HCT116 (cell line): ENCODE data around the gene TTLL11. TPM values are rescaled to one million over a fixed set of nuclear protein-coding genes. Genes with fewer than 3 reads are reported as not detected.

ENCODE experiments used
- ATAC-seq: fragments of 200-7000 bp; cut with Tn5 transposase; 2 replicates; pipeline ENCODE4 v1.9.1; 2020; ENCODE audit warnings: mild to moderate bottlenecking, moderate library complexity
- BruUV-seq: library from RNA; stranded (reverse); fragments of 400-500 nt; replicated peaks from 2 replicates; lab custom pipeline; 2021; lab: Mats Ljungman, UMichigan
- CTCF ChIA-PET: fragments of 300-600 bp; sonication (Branson Sonifier 250); formaldehyde crosslinking; loops from one replicate; lab custom pipeline; 2021; ENCODE audit warnings: antibody characterized with exemption; lab: Charles Lee
- POLR2A ChIA-PET: fragments of 300-600, 350-600 bp; sonication (Branson Sonifier 250); formaldehyde crosslinking; loops from one replicate; lab custom pipeline; 2021; ENCODE audit warnings: antibody characterized with exemption; lab: Charles Lee
- RAD21 ChIA-PET, 2 experiments: fragments of 300-600 bp; sonication (Branson Sonifier 250); formaldehyde crosslinking; loops; one replicate each; lab custom pipeline; 2023; ENCODE audit warnings: low total read pairs in 2 of 2; ENCODE audit not compliant: uncharacterized antibody in 2 of 2, unreplicated experiment in 2 of 2, low non-redundant PET in 1 of 2; lab: Charles Lee
- DNase-seq: peaks from one replicate; pipeline ENCODE4 v3.0.0-alpha.2; 2010; ENCODE audit warnings: low read depth, low spot score
- H2AFZ ChIP-seq: fragments of 200-600 bp; shearing (Covaris generic), sonication (generic); 2 replicates; pipeline ENCODE4 v1.6.1; 2017; ENCODE audit warnings: low read depth, mixed run types, mixed read lengths, antibody characterized with exemption, low read length; ENCODE audit not compliant: poor library complexity, severe bottlenecking
- H3K27ac ChIP-seq: 2 replicates; pipeline ENCODE4 v1.5.1; 2012; ENCODE audit warnings: low read depth, low read length
- H3K27me3 ChIP-seq: fragments of 200-600 bp; sonication (generic); 2 replicates; pipeline ENCODE4 v1.6.1; 2016; ENCODE audit warnings: mixed run types, low read length, mixed read lengths; ENCODE audit not compliant: insufficient read depth
- H3K36me3 ChIP-seq, 2 experiments: fragments of 200-500 bp in 1 of 2; fragments of 200-600 bp in 1 of 2; sonication (Bioruptor generic) in 1 of 2; sonication (generic) in 1 of 2; 2 replicates each; pipeline versions ENCODE4 v1.5.1 to v1.6.1; 2014 to 2016; ENCODE audit warnings: low read length in 2 of 2, inconsistent platforms in 1 of 2, mixed read lengths in 1 of 2, mixed run types in 1 of 2; ENCODE audit not compliant: insufficient read depth in 2 of 2, control insufficient read depth in 1 of 2
- H3K4me1 ChIP-seq, 2 experiments: fragments of 200-600 bp in 1 of 2; sonication (generic) in 1 of 2; 2 replicates each; pipeline versions ENCODE4 v1.5.1 to v1.6.1; 2012 to 2017; ENCODE audit warnings: low read length in 2 of 2, inconsistent platforms in 1 of 2, mild to moderate bottlenecking in 1 of 2, mixed read lengths in 1 of 2, mixed run types in 1 of 2, moderate library complexity in 1 of 2; ENCODE audit not compliant: insufficient read depth in 2 of 2, control insufficient read depth in 1 of 2
- H3K4me2 ChIP-seq: fragments of 200-600 bp; sonication (generic); 2 replicates; pipeline ENCODE4 v1.6.1; 2017; ENCODE audit warnings: mixed run types, low read length, mixed read lengths
- H3K4me3 ChIP-seq, 2 experiments: fragments of 200-600 bp in 1 of 2; sonication (generic) in 1 of 2; replicated peaks in 1 of 2; 2 replicates each; pipeline ENCODE4 v1.5.1; 2011 to 2016; ENCODE audit warnings: low read length in 2 of 2, control low read depth in 1 of 2, low read depth in 1 of 2, mild to moderate bottlenecking in 1 of 2, mixed read lengths in 1 of 2, mixed run types in 1 of 2
- H3K79me2 ChIP-seq: fragments of 200-600 bp; sonication (generic); 2 replicates; pipeline ENCODE4 v1.6.1; 2017; ENCODE audit warnings: mild to moderate bottlenecking, mixed run types, low read length, moderate library complexity, mixed read lengths; ENCODE audit not compliant: insufficient read depth
- H3K9ac ChIP-seq: fragments of 200-600 bp; sonication (generic); 2 replicates; pipeline ENCODE4 v1.6.1; 2016; ENCODE audit warnings: low read length, mixed read lengths
- H3K9me2 ChIP-seq: fragments of 200-600 bp; sonication (generic), shearing (Covaris generic); 2 replicates; pipeline ENCODE4 v1.6.1; 2017; ENCODE audit warnings: mixed run types, mild to moderate bottlenecking, moderate library complexity; ENCODE audit not compliant: insufficient read depth
- H3K9me3 ChIP-seq, 2 experiments: fragments of 200-500 bp in 1 of 2; fragments of 200-600 bp in 1 of 2; sonication (Bioruptor generic) in 1 of 2; sonication (generic) in 1 of 2; 2 replicates each; pipeline ENCODE4 v1.6.1; 2014 to 2017; ENCODE audit warnings: low read length in 2 of 2, mixed read lengths in 2 of 2, inconsistent platforms in 1 of 2, low read depth in 1 of 2, mild to moderate bottlenecking in 1 of 2, mixed run types in 1 of 2, moderate library complexity in 1 of 2; ENCODE audit not compliant: control insufficient read depth in 1 of 2, insufficient read depth in 1 of 2
- H4K20me1 ChIP-seq: fragments of 200-600 bp; sonication (generic), shearing (Covaris generic); 2 replicates; pipeline ENCODE4 v1.6.1; 2017; ENCODE audit warnings: mixed run types, mild to moderate bottlenecking, moderate library complexity; ENCODE audit not compliant: insufficient read depth
- CBX3 ChIP-seq: IDR thresholded peaks from 2 replicates; pipeline ENCODE4 v1.6.1; 2012; ENCODE audit warnings: low read depth
- CEBPB ChIP-seq: IDR thresholded peaks from 2 replicates; pipeline ENCODE4 v1.6.1; 2012; ENCODE audit warnings: low read depth
- EGR1 ChIP-seq: IDR thresholded peaks from 2 replicates; pipeline ENCODE4 v1.6.1; 2012; ENCODE audit warnings: low read depth
- EZH2 ChIP-seq: fragments of 200-600 bp; sonication (generic); IDR thresholded peaks from 2 replicates; pipeline ENCODE4 v1.6.1; 2017; ENCODE audit warnings: antibody characterized with exemption, mixed run types
- EZH2phosphoT487 ChIP-seq: fragments of 200-600 bp; IDR thresholded peaks from 2 replicates; pipeline ENCODE4 v1.6.1; 2018; ENCODE audit warnings: antibody characterized with exemption, borderline replicate concordance
- RAD21 ChIP-seq: IDR thresholded peaks from 2 replicates; pipeline ENCODE4 v1.6.1; 2012; ENCODE audit warnings: low read depth, mild to moderate bottlenecking
- REST ChIP-seq: IDR thresholded peaks from 2 replicates; pipeline ENCODE4 v1.6.1; 2012; ENCODE audit warnings: low read depth
- SP1 ChIP-seq: IDR thresholded peaks from 2 replicates; pipeline ENCODE4 v1.6.1; 2012; ENCODE audit warnings: low read depth
- intact Hi-C: fragments of 100-400 bp; cut with micrococcal nuclease; formaldehyde crosslinking; loops from 2 replicates; pipeline ENCODE4 v1.10.0; 2022
- total RNA-seq: library from RNA; stranded (reverse); gene quantifications from one replicate; pipeline ENCODE4 v1.2.1, GENCODE V29; 2021; ENCODE audit not compliant: unreplicated experiment
- TF ChIP-seq, protein P1 (sequence below): IDR thresholded peaks from 2 replicates; pipeline ENCODE4 v1.6.1; 2012

The TTLL11 gene
- total RNA-seq, 1 experiment from 2014 or later: 2.2 TPM

DNA sequence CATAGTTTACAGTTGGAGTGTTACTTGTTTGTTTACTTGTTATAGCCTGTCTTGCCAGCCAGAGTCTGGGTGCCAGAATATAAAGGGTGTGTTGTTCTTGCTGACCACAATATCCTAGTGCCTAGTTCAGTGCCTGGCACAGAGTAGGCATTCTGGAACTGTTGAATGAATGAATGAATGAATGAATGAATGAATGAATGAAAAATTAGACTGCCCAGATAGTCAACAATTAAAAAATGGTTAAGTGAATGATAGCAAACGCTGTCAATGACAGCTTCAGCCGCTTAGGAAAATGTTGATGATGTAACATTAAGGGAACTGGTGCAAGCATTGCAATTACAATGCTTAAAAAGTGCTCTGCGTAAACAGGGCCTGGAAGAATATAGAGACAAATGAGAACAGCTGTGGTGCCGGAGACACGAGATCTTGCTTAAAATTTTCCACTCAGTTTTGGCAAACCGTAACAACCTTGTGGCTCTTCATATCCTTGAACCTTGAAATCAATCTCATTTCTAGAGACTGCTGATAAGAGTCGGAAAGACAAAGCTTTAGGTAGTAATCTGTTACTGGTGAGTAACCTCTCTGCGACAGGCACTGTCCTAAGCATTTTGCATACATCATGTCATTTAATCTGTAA is 4.7 kb upstream of the TTLL11 start:
- Histone ChIP-seq H2AFZ (no peak overlapping the region), H3K9ac (no peak overlapping the region), H3K4me3 (no peak overlapping the region), H3K27ac (no peak overlapping the region), H3K79me2 (no peaks in the 10 kb centered on the region), H4K20me1 (no peaks in the 10 kb centered on the region), H3K27me3 (no peaks in the 10 kb centered on the region), H3K36me3 (no peaks in the 10 kb centered on the region), H3K9me3 (no peaks in the 10 kb centered on the region), H3K9me2 (no peaks in the 10 kb centered on the region), H3K4me1 (peaks cover 4% of the 10 kb centered on the region in 2 experiments), H3K4me2 (no peak overlapping the region)
- ChIA-PET RAD21 (interaction anchor here (1.4 to 2.2 kb wide), 2 partner anchors 47 to 253 kb away, joined by 3 to 14 read pairs (median 14); no protein-coding TSS in a partner anchor), POLR2A (no interaction called here), CTCF (interaction anchor here (1.7 to 6.4 kb wide), 6 partner anchors 18 to 355 kb away, joined by 4 to 169 read pairs (median 12); no protein-coding TSS in a partner anchor)
- no peak for TF ChIP-seq CBX3
- TF ChIP-seq EZH2: no peak
- no peak for TF ChIP-seq EZH2phosphoT487
- no peak for TF ChIP-seq SP1
- no peak for TF ChIP-seq REST
- no peak for TF ChIP-seq CEBPB
- TF ChIP-seq RAD21: no peak
- TF ChIP-seq, protein P1, sequence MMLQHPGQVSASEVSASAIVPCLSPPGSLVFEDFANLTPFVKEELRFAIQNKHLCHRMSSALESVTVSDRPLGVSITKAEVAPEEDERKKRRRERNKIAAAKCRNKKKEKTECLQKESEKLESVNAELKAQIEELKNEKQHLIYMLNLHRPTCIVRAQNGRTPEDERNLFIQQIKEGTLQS: no peak
- no peak for TF ChIP-seq EGR1
- ATAC-seq (no peak), DNase-seq (no peak)
- intact Hi-C loops: loop anchor here (10.0 kb wide), 2 partner anchors 553 to 1257 kb away; partner anchors contain the start of gene CRB2
- no TSS peak for BruUV-seq
